GM12872 (cell line): ENCODE data around the gene TCF3.

ENCODE experiments used
- TF ChIP-seq, protein P1 (sequence below): IDR thresholded peaks from 3 replicates; pipeline ENCODE4 v1.5.1; 2011; ENCODE audit warnings: low read depth, mild to moderate bottlenecking, low read length, moderate library complexity; ENCODE audit not compliant: insufficient read depth

The TCF3 gene

DNA sequence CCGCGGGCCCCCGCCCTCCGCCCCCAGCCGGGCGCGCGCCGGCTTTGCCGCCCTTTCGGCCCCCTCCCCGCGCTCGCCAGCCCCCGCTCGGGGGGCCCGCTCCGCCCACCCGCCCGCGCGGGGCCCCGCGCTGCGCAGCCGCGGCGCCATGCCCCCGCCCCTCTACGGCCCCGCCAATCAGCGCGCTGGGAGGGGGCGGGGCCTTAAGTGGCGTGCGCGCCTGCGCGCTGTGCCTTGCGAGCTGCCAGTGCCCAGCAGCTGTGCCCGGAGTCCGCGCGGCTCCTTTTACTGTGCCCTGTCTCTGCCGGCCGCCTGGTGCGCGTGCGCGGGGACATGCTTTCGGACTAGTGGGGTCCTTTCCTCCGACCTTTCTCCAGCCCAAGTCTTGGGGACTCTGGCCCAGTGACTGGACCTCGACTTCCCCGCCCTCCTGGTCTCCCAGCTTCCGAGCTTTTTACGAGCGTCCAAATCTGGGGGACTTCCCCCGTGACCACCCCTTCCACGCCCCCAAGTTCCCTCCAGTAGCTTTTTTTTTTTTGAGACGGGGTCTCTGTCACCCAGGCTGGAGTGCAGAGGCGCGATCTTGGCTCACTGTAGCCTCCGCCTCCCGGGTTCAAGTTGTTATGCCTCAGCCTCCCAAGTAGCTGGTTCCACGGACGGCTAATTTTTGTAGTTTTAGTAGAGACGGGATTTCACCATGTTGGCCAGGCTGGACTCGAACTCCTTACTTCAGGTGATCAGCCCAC is 59.5 kb downstream of the TCF3 start, which contains the start of gene MBD3:
TSS of gene MBD3 (minus strand) at position 111 of the 746 bp plus-strand sequence. CDS start 234 bp downstream, outside the sequence.
- TF ChIP-seq, protein P1, sequence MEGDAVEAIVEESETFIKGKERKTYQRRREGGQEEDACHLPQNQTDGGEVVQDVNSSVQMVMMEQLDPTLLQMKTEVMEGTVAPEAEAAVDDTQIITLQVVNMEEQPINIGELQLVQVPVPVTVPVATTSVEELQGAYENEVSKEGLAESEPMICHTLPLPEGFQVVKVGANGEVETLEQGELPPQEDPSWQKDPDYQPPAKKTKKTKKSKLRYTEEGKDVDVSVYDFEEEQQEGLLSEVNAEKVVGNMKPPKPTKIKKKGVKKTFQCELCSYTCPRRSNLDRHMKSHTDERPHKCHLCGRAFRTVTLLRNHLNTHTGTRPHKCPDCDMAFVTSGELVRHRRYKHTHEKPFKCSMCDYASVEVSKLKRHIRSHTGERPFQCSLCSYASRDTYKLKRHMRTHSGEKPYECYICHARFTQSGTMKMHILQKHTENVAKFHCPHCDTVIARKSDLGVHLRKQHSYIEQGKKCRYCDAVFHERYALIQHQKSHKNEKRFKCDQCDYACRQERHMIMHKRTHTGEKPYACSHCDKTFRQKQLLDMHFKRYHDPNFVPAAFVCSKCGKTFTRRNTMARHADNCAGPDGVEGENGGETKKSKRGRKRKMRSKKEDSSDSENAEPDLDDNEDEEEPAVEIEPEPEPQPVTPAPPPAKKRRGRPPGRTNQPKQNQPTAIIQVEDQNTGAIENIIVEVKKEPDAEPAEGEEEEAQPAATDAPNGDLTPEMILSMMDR: no peak

DNA sequence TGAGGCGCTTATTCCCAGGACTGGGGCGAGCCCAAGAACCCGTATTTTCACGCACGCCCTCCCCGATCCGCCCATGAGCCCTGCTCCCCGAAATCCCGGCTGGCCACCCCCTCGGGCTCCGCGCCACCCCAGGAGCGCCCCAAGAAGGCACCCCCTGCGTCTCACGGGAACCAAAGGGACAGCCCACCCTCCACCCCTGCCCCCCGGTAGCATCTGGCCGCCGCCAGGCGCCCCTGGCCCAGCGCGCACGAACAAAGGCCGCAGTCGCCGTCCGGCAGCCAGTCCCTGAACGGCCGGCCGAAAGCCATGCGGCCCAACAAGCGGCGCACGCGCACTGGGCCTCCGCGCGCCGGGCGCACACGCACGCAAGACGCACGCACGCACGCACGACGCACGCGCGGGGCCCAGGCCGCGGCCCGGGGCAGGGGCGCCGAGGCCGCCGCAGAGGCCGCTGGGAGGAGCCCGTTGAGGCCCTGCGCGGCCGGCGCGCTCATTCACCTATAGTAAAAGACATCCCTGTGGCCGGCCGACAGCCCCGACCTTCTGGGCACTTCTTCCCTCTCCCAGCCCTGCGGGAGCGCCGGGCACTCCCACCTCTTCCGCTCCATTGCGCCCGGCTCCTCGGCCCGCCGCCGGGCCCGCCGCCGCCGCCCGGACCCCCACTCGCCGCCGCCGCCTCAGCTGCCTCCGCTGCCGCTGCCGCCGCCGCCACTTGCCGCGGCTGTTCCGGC is 60.2 kb downstream of the TCF3 start:
- TF ChIP-seq, protein P1: no peak

DNA sequence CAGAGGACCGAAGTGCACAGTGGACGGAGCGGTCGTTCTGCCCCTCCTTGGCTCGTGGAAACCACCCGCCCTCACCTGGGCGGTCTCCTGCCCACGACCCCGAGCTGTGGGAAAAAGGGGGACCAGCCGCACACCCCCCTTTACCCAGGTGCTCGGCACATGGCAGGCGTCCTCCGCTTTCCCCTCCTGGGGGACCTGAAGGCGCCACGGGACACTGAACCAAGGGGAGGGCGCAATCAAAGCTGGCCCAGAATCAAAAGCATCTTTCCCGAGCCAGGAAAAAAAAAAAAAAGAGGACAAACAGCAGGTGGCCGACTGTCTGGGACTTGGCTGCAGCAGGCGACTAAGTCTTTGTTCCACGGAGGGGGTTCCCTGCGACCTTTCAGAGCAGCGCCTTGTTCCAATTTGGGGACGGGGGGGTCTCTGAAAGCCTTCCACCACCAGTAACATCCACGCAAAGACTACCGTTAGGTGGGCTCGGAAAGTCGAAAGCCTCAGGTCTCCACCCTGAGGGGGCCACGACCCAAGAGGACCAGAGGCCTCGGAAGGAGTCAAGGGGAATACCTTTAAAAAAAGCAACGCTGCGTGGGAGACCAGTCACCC is 60.9 kb downstream of the TCF3 start:
- TF ChIP-seq, protein P1: no peak

DNA sequence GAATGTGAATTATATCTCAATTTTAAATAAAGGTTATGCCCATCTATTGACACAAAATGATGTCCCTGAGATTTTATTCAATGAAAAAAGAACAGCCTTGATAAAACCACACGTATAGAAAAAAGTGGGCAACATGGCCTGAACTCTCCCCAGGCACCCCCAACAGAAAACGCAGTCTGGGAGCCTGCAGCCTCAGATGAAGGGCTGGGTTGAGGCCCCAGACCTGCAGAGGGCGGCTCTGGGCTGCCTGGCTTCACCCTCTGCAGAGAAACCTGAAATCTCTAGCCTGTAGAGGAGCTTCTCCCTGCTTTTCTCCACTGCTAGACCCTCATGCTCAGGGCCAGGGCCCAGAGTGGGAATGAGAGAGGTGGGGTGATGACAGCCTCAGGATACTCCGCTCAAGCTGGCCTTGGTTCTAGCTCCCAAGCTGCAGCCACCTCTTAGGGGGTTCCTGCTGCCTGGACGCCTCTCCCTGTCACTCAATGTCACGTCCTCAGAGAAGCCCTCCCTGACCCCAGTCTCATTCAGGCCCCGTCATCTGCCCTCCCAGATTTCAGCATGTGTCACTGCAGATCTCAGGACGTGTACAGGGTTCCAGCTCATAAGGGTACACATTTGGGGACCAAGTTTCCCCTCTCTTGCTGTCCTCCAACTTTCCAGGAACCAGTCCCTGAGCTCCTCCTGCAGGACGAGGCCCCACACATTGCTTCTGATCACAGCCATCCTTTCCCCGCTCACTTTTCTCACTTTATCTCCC is 61.6 kb downstream of the TCF3 start:
- TF ChIP-seq, protein P1: peak; percentile 59

DNA sequence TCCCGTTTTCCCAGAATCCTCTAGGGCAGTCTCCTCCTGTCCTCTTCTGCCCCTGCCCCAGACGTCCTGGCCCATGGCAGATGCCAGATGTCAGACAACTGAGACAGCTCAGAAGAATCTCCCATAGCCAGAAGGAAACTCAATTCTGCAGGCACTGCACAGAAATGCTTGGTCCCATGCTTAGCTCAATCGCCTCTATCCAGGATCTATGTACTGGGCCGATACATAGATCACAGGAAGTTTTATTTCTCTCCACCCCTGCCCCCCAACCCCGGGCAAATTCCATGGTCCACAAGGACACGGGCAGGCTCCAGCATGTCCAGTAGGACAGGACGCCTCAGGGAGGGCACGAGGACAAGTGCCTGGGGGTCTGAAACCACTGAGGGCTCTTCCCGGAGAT is 64.5 kb downstream of the TCF3 start:
- TF ChIP-seq, protein P1: no peak

DNA sequence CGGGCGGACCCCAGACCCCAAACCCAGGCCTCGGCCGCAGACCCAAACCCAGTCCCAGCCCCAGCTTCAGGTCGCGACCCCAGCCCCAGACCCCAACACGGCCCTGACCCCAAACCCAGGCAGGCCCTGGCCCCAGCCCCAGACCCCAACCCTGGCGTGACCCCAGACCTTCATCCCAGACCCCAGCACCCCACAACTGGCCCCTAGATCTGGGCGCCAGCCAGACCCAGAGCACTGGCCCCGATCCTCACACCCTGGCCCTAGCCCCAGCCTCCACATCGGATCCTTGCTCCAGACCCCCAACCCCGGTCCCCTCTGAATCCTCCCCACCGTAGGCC is 67.2 kb downstream of the TCF3 start:
- TF ChIP-seq, protein P1: no peak
